Stimulated activated CD8-positive, alpha-beta memory T cell treated with anti-CD3 and anti-CD28 coated beads, Interleukin-15, amount 100 ng/mL, for 48 hours (primary cell): ENCODE results near the gene RFX8.

Source experiments
- DNase-seq, 2 donors: peaks; one replicate each; pipeline ENCODE4 v3.0.0-alpha.2; 2020; ENCODE audit warnings: low read depth in 2 of 2

The RFX8 gene

DNA sequence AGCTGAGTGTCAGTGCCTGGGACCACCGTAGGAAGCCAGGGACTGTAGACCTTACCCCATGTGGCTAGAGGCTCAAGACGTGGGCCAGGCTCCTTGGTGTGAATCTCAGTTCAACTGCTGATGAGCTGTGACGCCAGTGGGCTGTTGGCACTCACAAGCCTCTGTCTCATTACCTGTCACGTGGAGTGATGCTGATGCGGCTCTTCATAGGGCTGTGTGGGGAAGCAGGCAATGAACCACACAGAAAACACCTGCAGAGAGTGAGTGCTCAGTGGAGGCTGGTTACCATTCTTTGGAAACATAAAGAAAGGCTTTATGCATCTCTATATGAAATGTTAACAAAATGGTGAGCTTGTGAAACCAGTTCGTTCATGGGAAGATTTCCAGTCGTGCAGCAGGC is 123.7 kb downstream of the RFX8 start:
- DNase-seq: no peak

DNA sequence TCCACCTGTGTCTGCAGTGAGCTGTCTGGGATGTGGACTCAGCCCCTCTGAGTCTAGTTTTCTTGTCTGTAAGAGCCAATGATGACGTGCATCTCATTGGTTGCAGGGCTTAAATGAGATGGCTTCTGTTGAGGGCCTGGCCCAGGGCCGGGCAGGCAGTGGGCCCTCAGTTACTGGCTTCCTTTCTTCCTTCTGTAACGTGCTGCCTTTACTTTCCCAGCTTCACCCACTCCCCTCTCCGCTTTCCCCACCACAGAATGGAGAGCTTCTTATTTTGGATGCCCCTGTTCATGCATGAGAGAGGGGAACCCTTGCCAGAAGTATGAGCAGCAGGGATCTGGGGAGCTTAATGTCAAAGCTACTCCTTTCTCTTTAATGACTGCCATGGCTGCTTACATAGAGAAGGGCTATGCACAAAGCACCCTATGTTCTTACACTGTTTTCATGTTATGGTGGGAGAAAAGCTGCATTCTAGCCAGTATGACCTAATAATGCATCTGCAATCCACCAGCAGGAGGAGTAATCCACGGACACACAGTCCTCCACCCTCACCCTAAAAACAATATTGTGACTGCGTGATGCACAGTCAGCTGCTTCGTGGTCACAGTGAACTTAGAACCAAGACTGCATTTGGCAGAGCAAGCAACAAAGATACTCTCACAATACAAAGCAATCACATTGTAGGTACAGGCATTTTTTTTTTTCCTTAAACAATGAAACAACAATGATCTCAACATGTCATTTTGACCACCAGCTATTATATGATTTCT is 124.8 kb downstream of the RFX8 start:
- no peak for DNase-seq

DNA sequence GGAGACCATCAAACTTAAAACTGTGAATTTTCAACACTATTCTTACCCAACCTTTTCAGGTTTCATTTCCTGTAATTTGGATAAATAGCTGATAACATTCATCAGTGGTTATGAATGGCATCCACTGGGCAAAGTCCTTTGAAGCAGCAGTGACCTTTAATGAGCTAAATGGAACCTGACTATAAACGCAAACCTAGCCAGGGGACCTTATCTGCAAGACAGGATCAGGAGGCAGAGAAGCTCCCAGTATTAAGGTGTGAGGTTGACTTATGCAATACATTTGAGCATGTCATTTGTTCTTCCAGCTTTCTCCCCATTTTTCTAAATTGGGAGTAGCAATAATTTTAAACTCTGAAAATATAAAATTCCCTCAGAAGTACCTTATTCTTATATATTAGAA is 126.0 kb downstream of the RFX8 start:
- no peak for DNase-seq
